Measurements from ENCODE around the gene C19orf81.

The C19orf81 gene

DNA sequence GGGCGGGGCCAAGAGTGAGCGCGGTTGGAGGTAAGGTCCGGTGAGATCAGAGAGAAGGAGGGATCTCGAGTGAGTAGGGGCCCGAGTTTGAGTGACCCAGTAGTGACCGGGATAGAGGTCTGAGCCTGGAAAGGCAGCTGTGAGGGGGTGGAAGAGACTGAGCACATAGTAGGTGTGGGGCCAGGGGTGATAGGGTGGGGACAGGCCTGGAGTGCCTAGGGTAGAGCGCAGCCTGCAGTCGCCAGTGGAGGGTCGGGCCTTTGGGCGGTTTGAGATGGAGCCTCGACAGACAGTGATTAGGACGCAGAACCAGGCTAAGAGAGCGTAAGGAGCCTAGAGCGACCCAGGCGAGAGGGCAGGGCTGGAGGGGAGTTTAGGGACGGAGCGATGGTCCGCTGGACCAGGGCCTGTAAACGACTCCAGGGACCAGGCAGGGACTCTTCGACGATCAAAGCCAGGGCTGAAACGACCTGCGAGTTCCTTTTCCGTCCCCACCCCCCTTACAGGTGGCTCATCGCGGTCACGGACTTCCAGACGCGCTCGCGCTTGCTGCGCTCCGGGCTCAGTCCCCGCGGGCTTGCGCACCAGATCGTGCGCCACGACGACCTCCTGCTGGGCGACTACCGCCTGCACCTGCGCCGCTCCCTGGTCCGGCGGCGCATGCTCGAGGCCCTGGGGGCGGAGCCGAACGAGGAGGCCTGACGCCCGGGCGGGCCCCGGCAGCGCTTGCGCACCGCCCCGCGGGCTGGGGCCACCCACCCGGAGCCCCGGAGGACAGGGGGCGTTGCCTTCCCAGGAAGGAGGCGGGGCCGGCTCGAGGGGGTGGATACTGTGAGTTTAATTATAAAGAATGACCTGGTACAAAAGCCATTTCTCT lies 9.4 kb downstream of the C19orf81 start:
- H3K9ac ChIP-seq (ENCODE audit: low read depth in 1 of 2, low read length in 2 of 2), result no peak overlapping the region
- no peak overlapping the region for H3K27ac ChIP-seq (ENCODE audit: low read depth, low read length)
- H3K27me3 ChIP-seq (ENCODE audit: control insufficient read depth in 1 of 2, insufficient read depth in 2 of 2, low read length in 2 of 2), result peaks cover 7 to 10% of the 10 kb centered on the region in 2 donors

DNA sequence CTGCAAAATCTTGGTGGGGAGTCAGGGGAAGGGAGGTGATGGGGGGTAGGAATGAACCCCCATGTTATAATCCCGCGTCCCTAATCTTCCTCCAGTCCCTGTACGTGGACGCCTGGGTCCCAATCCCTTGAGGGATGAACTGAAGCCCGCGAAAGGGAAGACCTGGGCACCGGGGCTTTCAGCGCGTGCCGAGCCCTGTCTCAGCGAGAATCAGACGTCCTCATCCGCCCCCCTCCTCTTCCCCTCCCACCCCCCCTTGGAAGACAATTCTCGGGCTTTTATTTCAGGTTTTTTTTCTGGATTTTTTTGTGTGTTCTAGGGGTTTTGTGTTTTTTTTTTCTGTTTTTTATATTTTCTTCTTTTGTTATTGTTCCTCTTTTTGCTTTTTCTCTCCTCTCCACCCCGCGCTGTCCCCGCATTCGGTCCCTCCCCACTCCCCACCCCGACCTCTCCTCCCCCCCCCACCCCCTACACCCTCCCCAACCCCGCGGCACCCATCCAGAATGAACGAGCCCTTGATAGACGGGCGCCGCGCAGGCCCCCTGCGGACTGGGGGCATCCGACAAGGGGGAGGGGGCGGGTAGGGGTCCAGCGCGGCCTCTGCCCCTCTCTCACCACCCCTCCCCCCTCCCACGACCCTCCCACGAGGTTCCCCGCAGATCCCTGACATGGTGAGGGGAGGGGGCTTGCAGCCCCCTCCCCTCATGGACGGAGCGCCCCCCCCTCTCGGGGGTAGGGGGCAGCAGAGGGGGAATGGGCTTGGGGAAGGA lies 10.3 kb downstream of the C19orf81 start:
- Histone ChIP-seq H3K4me1 (ENCODE audit: control insufficient read depth in 1 of 2, insufficient read depth in 2 of 2, low read length in 2 of 2) (no peaks in the 10 kb centered on the region), H3K27ac (ENCODE audit: low read depth, low read length) (no peak overlapping the region), H3K9ac (ENCODE audit: low read depth in 1 of 2, low read length in 2 of 2) (no peak overlapping the region), H3K27me3 (ENCODE audit: control insufficient read depth in 1 of 2, insufficient read depth in 2 of 2, low read length in 2 of 2) (peaks cover 7 to 10% of the 10 kb centered on the region in 2 donors), H3K9me3 (ENCODE audit: control insufficient read depth in 1 of 2, low read length in 2 of 2) (peaks cover 0 to 2% of the 10 kb centered on the region in 2 donors), H3K36me3 (ENCODE audit: control insufficient read depth in 1 of 2, insufficient read depth in 2 of 2, low read length in 2 of 2) (no peaks in the 10 kb centered on the region), H3K4me3 (ENCODE audit: low read depth in 1 of 2, low read length in 2 of 2) (no peak overlapping the region)

More for the DNA sequence above, 9.4 kb downstream of the C19orf81 start:
- H3K36me3 ChIP-seq (ENCODE audit: control insufficient read depth in 1 of 2, insufficient read depth in 2 of 2, low read length in 2 of 2), result no peaks in the 10 kb centered on the region
- H3K9me3 ChIP-seq (ENCODE audit: control insufficient read depth in 1 of 2, low read length in 2 of 2), result peaks cover 0 to 2% of the 10 kb centered on the region in 2 donors
- H3K4me1 ChIP-seq (ENCODE audit: control insufficient read depth in 1 of 2, insufficient read depth in 2 of 2, low read length in 2 of 2), result no peaks in the 10 kb centered on the region
- peak overlapping the region; percentile 35 to 53 for H3K4me3 ChIP-seq (ENCODE audit: low read depth in 1 of 2, low read length in 2 of 2)

DNA sequence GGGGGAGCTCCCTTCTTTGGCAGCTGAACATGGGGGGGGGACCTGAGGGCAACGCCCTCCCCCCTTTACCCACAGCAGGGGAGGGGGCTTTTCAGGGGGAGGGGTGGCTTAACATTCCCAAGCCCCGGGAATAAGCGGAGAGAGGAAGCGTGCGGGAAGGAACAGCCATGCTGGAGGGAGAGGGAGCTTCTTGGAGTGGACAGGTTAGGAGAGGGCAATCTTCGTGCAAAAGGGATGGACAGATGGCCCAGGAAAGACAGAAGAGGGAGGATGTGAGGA lies 10.8 kb downstream of the C19orf81 start:
- H3K9ac ChIP-seq (ENCODE audit: low read depth in 1 of 2, low read length in 2 of 2), result no peak overlapping the region
- no peaks in the 10 kb centered on the region for H3K4me1 ChIP-seq (ENCODE audit: control insufficient read depth in 1 of 2, insufficient read depth in 2 of 2, low read length in 2 of 2)
- peaks cover 7 to 10% of the 10 kb centered on the region in 2 donors for H3K27me3 ChIP-seq (ENCODE audit: control insufficient read depth in 1 of 2, insufficient read depth in 2 of 2, low read length in 2 of 2)
- no peak overlapping the region for H3K4me3 ChIP-seq (ENCODE audit: low read depth in 1 of 2, low read length in 2 of 2)
- no peaks in the 10 kb centered on the region for H3K36me3 ChIP-seq (ENCODE audit: control insufficient read depth in 1 of 2, insufficient read depth in 2 of 2, low read length in 2 of 2)
- H3K9me3 ChIP-seq (ENCODE audit: control insufficient read depth in 1 of 2, low read length in 2 of 2), result peaks cover 0 to 2% of the 10 kb centered on the region in 2 donors
- H3K27ac ChIP-seq (ENCODE audit: low read depth, low read length), result no peak overlapping the region

DNA sequence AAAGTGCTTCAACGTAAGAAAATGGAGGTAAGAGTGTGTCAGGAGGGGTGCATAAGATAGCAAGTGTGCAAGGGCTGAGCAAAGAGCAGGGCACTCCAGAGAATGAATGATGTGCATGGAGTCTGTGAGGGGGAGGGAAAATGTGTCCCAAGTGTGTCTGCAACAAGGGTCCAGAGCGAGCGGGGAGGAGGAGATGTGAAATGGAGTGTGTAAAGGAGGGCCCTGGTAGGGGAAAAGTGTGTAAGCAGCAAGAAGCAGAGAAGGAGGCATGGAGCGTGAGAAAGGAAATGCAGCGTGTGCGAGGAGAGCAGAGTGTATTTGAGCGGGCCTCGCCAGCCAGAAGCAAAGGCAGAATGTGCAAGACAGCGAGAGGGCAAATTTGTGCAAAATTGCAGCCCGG lies 11.8 kb downstream of the C19orf81 start:
- Histone ChIP-seq H3K36me3 (ENCODE audit: control insufficient read depth in 1 of 2, insufficient read depth in 2 of 2, low read length in 2 of 2) (no peaks in the 10 kb centered on the region), H3K27me3 (ENCODE audit: control insufficient read depth in 1 of 2, insufficient read depth in 2 of 2, low read length in 2 of 2) (peaks cover 9 to 10% of the 10 kb centered on the region in 2 donors), H3K4me1 (ENCODE audit: control insufficient read depth in 1 of 2, insufficient read depth in 2 of 2, low read length in 2 of 2) (no peaks in the 10 kb centered on the region), H3K9ac (ENCODE audit: low read depth in 1 of 2, low read length in 2 of 2) (no peak overlapping the region), H3K27ac (ENCODE audit: low read depth, low read length) (no peak overlapping the region), H3K9me3 (ENCODE audit: control insufficient read depth in 1 of 2, low read length in 2 of 2) (peaks cover 0 to 2% of the 10 kb centered on the region in 2 donors), H3K4me3 (ENCODE audit: low read depth in 1 of 2, low read length in 2 of 2) (no peak overlapping the region)

DNA sequence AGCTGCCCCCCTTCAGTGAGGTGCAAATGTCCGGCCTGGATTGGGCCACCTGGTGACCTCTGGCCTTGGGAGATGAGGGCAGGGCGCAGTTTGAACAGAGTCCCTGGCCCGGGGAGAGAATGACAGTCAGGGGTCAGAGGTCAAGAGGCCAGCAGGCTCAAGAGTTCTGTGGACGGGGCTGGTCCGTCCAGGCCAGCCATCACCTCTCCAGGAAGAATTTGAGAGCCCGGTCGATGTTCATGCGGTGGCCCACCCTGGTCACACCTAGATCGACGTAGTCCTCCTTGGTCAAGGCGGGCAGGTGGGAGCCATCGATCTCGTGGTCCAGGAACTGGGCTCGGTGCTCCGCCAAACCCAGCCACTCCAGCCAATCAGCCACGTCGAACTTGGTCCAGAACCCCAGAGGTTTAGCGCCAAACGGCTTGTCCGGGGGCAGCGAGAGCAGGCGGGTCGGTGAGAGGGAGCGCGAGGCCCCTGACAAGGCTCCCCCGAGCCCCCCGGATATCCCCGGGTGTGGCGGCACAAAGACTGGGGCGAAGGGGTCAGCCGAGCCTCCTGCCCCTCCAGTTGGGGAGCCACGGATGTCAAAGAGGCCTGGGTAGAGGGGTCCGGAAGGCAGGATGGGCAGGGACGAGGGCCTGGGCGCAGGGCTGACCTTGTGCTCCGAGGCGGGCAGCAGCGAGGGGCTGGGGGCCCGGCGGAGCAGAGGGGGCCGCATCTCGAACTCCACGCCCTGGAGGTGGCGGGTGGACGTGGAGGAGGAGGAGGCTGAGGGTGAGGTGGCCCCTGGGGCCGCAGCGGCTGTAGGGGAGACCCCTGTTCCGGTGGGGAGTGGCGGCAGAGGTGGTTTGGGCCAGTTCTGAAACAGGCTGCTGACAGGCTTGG lies 12.8 kb downstream of the C19orf81 start:
- no peaks in the 10 kb centered on the region for H3K4me1 ChIP-seq (ENCODE audit: control insufficient read depth in 1 of 2, insufficient read depth in 2 of 2, low read length in 2 of 2)
- H3K36me3 ChIP-seq (ENCODE audit: control insufficient read depth in 1 of 2, insufficient read depth in 2 of 2, low read length in 2 of 2), result no peaks in the 10 kb centered on the region
- peaks cover 10% of the 10 kb centered on the region in 2 donors for H3K27me3 ChIP-seq (ENCODE audit: control insufficient read depth in 1 of 2, insufficient read depth in 2 of 2, low read length in 2 of 2)
- no peak overlapping the region for H3K27ac ChIP-seq (ENCODE audit: low read depth, low read length)
- no peak overlapping the region for H3K4me3 ChIP-seq (ENCODE audit: low read depth in 1 of 2, low read length in 2 of 2)
- H3K9ac ChIP-seq (ENCODE audit: low read depth in 1 of 2, low read length in 2 of 2), result no peak overlapping the region
- H3K9me3 ChIP-seq (ENCODE audit: control insufficient read depth in 1 of 2, low read length in 2 of 2), result peaks cover 0 to 1% of the 10 kb centered on the region in 2 donors

DNA sequence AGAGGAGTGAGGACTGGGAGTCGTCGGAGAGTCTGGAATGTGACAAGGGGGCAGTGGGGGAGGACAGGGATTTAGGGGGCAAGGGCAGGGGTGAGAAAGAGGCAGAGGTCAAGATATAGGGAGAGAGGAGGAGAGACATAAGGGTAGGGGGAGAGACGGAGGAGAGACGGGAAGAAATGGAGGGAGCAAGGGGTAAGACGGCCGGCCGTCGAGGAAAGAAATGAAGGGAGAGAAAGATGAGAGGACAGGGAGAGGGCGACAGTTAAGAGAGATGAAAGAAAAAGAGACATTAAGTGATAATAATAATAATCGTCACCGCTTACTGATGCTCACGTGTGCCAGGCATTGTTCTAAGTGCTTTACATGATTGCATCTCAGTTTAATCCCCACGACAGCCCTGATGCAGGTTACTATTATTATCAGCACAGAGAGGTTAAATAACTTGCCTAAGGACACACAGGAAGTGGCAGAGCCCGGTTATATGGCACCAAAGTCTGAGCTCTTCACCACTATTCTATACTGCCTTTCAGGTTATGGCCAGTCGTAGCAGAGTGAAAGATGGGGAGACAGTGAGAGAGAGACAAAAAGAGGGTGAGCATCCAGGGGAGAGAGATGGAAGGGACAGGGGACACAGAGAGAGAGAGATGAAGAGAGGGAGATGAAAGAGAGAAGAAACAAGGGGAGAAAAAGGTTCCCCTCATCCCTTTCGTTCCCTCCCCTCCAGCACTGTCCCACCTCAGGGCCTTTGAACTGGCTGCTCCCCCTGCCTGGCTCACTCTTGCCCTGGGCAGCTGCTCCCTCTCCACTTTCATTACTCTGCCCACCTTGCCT lies 13.6 kb downstream of the C19orf81 start:
- peaks cover 10% of the 10 kb centered on the region in 2 donors for H3K27me3 ChIP-seq (ENCODE audit: control insufficient read depth in 1 of 2, insufficient read depth in 2 of 2, low read length in 2 of 2)
- H3K4me3 ChIP-seq (ENCODE audit: low read depth in 1 of 2, low read length in 2 of 2), result no peak overlapping the region
- no peaks in the 10 kb centered on the region for H3K4me1 ChIP-seq (ENCODE audit: control insufficient read depth in 1 of 2, insufficient read depth in 2 of 2, low read length in 2 of 2)
- no peaks in the 10 kb centered on the region for H3K9me3 ChIP-seq (ENCODE audit: control insufficient read depth in 1 of 2, low read length in 2 of 2)
- H3K9ac ChIP-seq (ENCODE audit: low read depth in 1 of 2, low read length in 2 of 2), result no peak overlapping the region
- H3K27ac ChIP-seq (ENCODE audit: low read depth, low read length), result no peak overlapping the region
- no peaks in the 10 kb centered on the region for H3K36me3 ChIP-seq (ENCODE audit: control insufficient read depth in 1 of 2, insufficient read depth in 2 of 2, low read length in 2 of 2)

DNA sequence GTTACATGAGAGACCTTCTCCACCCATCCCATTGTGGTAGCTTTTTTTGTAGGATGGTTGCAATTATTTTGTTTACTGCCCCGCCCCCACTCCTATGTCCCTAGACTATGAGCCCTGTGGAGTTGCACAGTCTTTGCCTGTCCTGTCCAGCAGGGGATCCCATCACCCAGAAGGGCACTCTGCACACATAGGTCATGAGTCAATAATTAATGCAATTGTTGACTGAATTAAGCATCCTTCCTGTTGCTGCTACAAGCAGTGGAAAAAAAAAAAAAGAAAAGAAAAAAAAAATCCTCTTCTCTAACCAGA lies 14.2 kb downstream of the C19orf81 start:
- Histone ChIP-seq H3K27me3 (ENCODE audit: control insufficient read depth in 1 of 2, insufficient read depth in 2 of 2, low read length in 2 of 2) (peaks cover 10% of the 10 kb centered on the region in 2 donors), H3K4me1 (ENCODE audit: control insufficient read depth in 1 of 2, insufficient read depth in 2 of 2, low read length in 2 of 2) (no peaks in the 10 kb centered on the region), H3K4me3 (ENCODE audit: low read depth in 1 of 2, low read length in 2 of 2) (no peak overlapping the region), H3K9me3 (ENCODE audit: control insufficient read depth in 1 of 2, low read length in 2 of 2) (no peaks in the 10 kb centered on the region), H3K9ac (ENCODE audit: low read depth in 1 of 2, low read length in 2 of 2) (no peak overlapping the region), H3K36me3 (ENCODE audit: control insufficient read depth in 1 of 2, insufficient read depth in 2 of 2, low read length in 2 of 2) (no peaks in the 10 kb centered on the region), H3K27ac (ENCODE audit: low read depth, low read length) (no peak overlapping the region)

DNA sequence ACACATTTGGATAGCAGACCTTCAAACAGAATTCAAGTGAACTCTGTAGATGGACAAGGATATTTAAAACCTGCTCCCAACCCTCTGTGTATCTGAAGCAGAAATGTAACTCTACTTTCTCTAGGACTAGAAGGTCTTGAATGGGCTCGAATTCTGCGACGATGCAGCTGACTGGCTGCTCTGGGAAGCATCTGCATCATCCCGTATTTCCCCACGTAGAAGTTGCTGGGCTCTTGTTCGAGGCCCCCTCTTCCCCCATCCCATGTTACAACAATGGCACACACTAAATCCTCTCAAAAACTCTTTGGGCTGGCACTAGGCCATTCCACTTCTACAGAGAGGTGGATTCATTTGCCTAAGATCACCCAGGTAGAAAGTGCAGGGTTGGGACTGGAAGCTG lies 15.0 kb downstream of the C19orf81 start:
- Histone ChIP-seq H3K27me3 (ENCODE audit: control insufficient read depth in 1 of 2, insufficient read depth in 2 of 2, low read length in 2 of 2) (peaks cover 3 to 8% of the 10 kb centered on the region in 2 donors), H3K9ac (ENCODE audit: low read depth in 1 of 2, low read length in 2 of 2) (no peak overlapping the region), H3K27ac (ENCODE audit: low read depth, low read length) (no peak overlapping the region), H3K36me3 (ENCODE audit: control insufficient read depth in 1 of 2, insufficient read depth in 2 of 2, low read length in 2 of 2) (no peaks in the 10 kb centered on the region), H3K9me3 (ENCODE audit: control insufficient read depth in 1 of 2, low read length in 2 of 2) (no peaks in the 10 kb centered on the region), H3K4me3 (ENCODE audit: low read depth in 1 of 2, low read length in 2 of 2) (no peak overlapping the region), H3K4me1 (ENCODE audit: control insufficient read depth in 1 of 2, insufficient read depth in 2 of 2, low read length in 2 of 2) (no peaks in the 10 kb centered on the region)

DNA sequence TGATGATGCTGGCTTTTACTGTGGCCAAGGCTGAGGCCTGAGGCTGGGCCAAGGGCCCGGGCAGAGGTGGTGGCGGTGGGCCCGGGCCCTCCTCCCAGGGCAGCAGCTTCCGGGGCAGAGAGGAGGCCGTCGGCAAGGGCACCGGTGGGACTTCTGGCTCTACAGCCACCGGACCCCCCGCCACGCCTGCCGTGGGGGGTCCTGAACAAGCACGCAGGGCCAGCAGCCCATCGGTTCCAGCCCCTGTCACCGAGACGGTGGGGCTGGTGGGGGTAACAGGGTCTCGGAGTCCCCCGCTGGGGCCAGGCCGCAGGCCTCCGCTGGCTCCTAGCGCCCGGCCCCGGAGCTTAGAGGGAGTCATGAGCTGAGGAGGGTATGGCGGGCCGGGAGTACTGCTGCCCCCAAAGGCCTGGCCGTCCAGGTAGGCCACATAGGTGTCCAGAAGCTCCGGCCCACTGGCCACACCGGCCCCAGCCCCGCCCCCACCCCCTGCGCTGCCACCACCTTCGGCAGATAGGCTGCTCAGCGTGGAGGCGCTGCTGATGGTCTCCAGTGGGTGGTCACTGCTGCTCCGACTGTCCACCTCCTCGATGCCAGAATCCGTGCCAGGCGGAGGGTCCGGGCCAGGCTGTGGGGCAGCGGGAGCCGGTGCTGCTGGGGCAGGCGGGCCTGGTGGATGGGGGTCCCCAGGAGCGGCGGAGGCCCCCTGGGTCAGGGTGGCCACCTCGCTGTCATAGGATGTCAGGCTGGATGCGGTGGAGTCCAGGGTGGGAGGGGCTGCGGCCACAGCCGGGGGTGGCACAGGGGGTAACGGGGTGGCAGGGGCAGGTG lies 17.3 kb downstream of the C19orf81 start:
- Histone ChIP-seq H3K27ac (ENCODE audit: low read depth, low read length) (no peak overlapping the region), H3K4me3 (ENCODE audit: low read depth in 1 of 2, low read length in 2 of 2) (no peak overlapping the region), H3K9ac (ENCODE audit: low read depth in 1 of 2, low read length in 2 of 2) (no peak overlapping the region), H3K4me1 (ENCODE audit: control insufficient read depth in 1 of 2, insufficient read depth in 2 of 2, low read length in 2 of 2) (no peaks in the 10 kb centered on the region), H3K9me3 (ENCODE audit: control insufficient read depth in 1 of 2, low read length in 2 of 2) (no peaks in the 10 kb centered on the region), H3K27me3 (ENCODE audit: control insufficient read depth in 1 of 2, insufficient read depth in 2 of 2, low read length in 2 of 2) (peaks cover 3 to 15% of the 10 kb centered on the region in 2 donors), H3K36me3 (ENCODE audit: control insufficient read depth in 1 of 2, insufficient read depth in 2 of 2, low read length in 2 of 2) (no peaks in the 10 kb centered on the region)
